Activated T-cell treated with anti-CD3 and anti-CD28 coated beads, Interleukin-2, amount 50 U/mL, for 48 hours (primary cell): ENCODE data around the gene IFT122.
"Not testable (repeated sequence)": the region's sequence is repeated elsewhere in the genome, so short reads cannot be mapped to it uniquely, and the experiment has no call there.

Source experiments
- DNase-seq, 2 experiments: peaks; one replicate each; pipeline ENCODE4 v3.0.0-alpha.2; 2020

IFT122 gene

GRCh38 chr3:129439817-129440617 lies at the start of gene IFT122, which contains the start of gene MBD4:
Gene IFT122, plus strand, starts transcription at chr3:129440224. Its CDS starts 107 bp downstream, at chr3:129440331.
Gene MBD4, minus strand, starts transcription at chr3:129439948. Its CDS starts 115 bp downstream, at chr3:129439833.
- peak; percentile 99 for DNase-seq

- not testable (repeated sequence) for DNase-seq
Observed at GRCh38 chr3:129391583-129391982, 48.4 kb upstream of the IFT122 start.

- DNase-seq, result not testable (repeated sequence)
Observed at GRCh38 chr3:129392106-129392887, 47.7 kb upstream of the IFT122 start.

GRCh38 chr3:129393271-129393670 lies 46.8 kb upstream of the IFT122 start:
- no peak for DNase-seq

- DNase-seq, result not testable (repeated sequence)
Observed at GRCh38 chr3:129393760-129394564, 46.1 kb upstream of the IFT122 start.

- no peak for DNase-seq
Observed at GRCh38 chr3:129398803-129399144, 41.2 kb upstream of the IFT122 start.

GRCh38 chr3:129399145-129399894 lies 40.7 kb upstream of the IFT122 start:
- peak; percentile 76 for DNase-seq

- DNase-seq, result peak; percentile 31 to 42
Observed at GRCh38 chr3:129399895-129400357, 40.1 kb upstream of the IFT122 start.

- no peak for DNase-seq
Observed at GRCh38 chr3:129402210-129402609, 37.8 kb upstream of the IFT122 start.

GRCh38 chr3:129402616-129403015 lies 37.4 kb upstream of the IFT122 start:
- DNase-seq, result no peak

GRCh38 chr3:129403450-129403849 lies 36.6 kb upstream of the IFT122 start:
- no peak for DNase-seq

- DNase-seq, result no peak
Observed at GRCh38 chr3:129404130-129404529, 35.9 kb upstream of the IFT122 start.

GRCh38 chr3:129404610-129405009 lies 35.4 kb upstream of the IFT122 start:
- DNase-seq, result no peak

GRCh38 chr3:129409541-129409940 lies 30.5 kb upstream of the IFT122 start:
- no peak for DNase-seq

GRCh38 chr3:129410971-129411370 lies 29.1 kb upstream of the IFT122 start:
- DNase-seq, result no peak

- no peak for DNase-seq
Observed at GRCh38 chr3:129412542-129413198, 27.4 kb upstream of the IFT122 start.

GRCh38 chr3:129413238-129413637 lies 26.8 kb upstream of the IFT122 start:
- not testable (repeated sequence) for DNase-seq

- DNase-seq, result no peak
Observed at GRCh38 chr3:129413687-129414506, 26.1 kb upstream of the IFT122 start.

- DNase-seq, result no peak
Observed at GRCh38 chr3:129415378-129415777, 24.6 kb upstream of the IFT122 start.

- no peak for DNase-seq
Observed at GRCh38 chr3:129415830-129416229, 24.2 kb upstream of the IFT122 start.

- DNase-seq, result no peak
Observed at GRCh38 chr3:129416415-129416814, 23.6 kb upstream of the IFT122 start.
